HEK293 (cell line): ENCODE measurements around the gene FRAS1.

ENCODE experiments used
- CTCF ChIP-seq: fragments of 450-650 bp; formaldehyde crosslinking; IDR thresholded peaks from 2 replicates; pipeline ENCODE4 v1.5.1; 2016; ENCODE audit warnings: missing biosample characterization, missing genetic modification characterization
- ZNF239 ChIP-seq: fragments of 450-650 bp; formaldehyde crosslinking; IDR thresholded peaks from 2 replicates; pipeline ENCODE4 v1.5.1; 2016; ENCODE audit warnings: missing biosample characterization, missing genetic modification characterization
- ZNF24 ChIP-seq: fragments of 450-650 bp; formaldehyde crosslinking; IDR thresholded peaks from 2 replicates; pipeline ENCODE4 v1.5.1; 2016; ENCODE audit warnings: missing biosample characterization, missing genetic modification characterization
- ZNF274 ChIP-seq, 2 experiments: fragments of 200-500 bp in 1 of 2; fragments of 450-650 bp in 1 of 2; sonication (Bioruptor generic) in 1 of 2; formaldehyde crosslinking in 1 of 2; IDR thresholded peaks; 2 replicates each; pipeline versions ENCODE4 v1.5.1 to v1.6.1; 2014 to 2016; ENCODE audit warnings: borderline replicate concordance in 1 of 2, inconsistent platforms in 1 of 2, low read length in 1 of 2, missing biosample characterization in 1 of 2, missing genetic modification characterization in 1 of 2
- ZNF423 ChIP-seq: fragments of 450-650 bp; formaldehyde crosslinking; IDR thresholded peaks from 2 replicates; pipeline ENCODE4 v1.5.1; 2016; ENCODE audit warnings: missing biosample characterization, missing genetic modification characterization

DNA sequence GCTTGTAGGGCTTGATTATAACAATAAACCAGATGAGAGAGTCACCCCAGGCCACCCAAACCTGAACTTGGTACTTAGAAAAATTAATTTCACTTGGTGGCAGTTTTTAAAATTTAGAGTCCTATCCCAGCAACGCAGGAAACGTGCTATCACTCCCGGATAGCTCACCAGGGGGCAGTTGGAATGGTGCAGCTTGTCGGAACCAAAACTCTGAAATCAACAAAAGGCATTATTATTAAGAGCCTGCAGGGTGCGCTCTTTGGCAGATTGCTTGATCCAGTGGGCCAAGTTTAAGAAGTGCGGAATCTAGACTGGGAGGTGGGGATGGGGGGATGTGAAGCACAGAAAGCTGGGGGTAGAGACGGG is 2.4 kb downstream of the FRAS1 start:
- TF ChIP-seq CTCF (tag by site-specific recombination) (no peak), ZNF239 (tag by site-specific recombination) (no peak), ZNF24 (tag by site-specific recombination) (no peak), ZNF423 (tag by site-specific recombination) (no peak), ZNF274 (IDR thresholded peaks at IDR 0.05; ENCODE audit: low read length) (no peak), ZNF274 (tag by site-specific recombination; IDR thresholded peaks at IDR 0.05; ENCODE audit: borderline replicate concordance) (no peak)
